ENCODE results near the gene GAS2L2. TPM values are rescaled to one million over a fixed set of nuclear protein-coding genes. Genes with fewer than 3 reads are reported as not detected.

Gene GAS2L2
- polyA plus RNA-seq, 1 donor (not counting 4 experiments of a cell fraction or from before 2014, with no cell fraction given): 0.05 TPM

DNA sequence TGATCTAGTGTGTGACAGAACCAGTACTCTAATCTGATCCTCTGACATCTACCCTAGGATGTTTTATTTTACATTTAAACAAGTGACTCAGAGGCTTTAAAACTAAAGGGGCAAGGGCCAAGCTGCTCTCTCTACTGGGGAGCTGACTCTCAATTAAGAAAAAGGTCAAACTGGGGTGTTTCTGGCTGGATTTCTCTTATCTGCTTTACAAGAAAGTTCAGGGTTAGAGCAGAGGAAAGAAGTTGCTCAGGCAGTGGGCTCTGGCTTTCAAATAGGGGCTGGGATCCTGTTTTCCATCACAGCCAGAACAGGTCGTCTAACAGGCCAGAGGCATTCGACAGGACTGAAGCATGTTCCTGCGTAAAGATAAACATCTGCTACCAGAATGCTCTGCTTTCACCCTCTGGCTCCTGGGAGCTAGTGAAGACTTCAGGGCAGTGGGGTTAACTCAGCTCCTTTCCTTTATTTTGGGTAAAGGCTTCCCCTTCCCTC lies 33.9 kb upstream of the GAS2L2 start:
- Histone ChIP-seq H3K4me3 (ENCODE audit: control insufficient read depth in 2 of 3, extremely low read depth in 1 of 3, insufficient read depth in 2 of 3, low read depth in 1 of 3, low read length in 3 of 3) (no peak overlapping the region), H3K9ac (ENCODE audit: control insufficient read depth, extremely low read depth, insufficient read depth, low read length) (peak overlapping the region; percentile 81), H3K9me3 (ENCODE audit: control insufficient read depth, low read depth, low read length) (no peaks in the 10 kb centered on the region), H2AFZ (ENCODE audit: control insufficient read depth, low read length) (peak overlapping the region; percentile 28), H3K79me2 (ENCODE audit: control insufficient read depth, insufficient read depth, low read length) (no peaks in the 10 kb centered on the region), H3K4me1 (ENCODE audit: control insufficient read depth, extremely low read depth, insufficient read depth, low read length) (peaks cover 77% of the 10 kb centered on the region), H3K27me3 (ENCODE audit: control insufficient read depth, extremely low read depth, insufficient read depth, low read length) (no peaks in the 10 kb centered on the region), H3K9me1 (ENCODE audit: control insufficient read depth, extremely low read depth, insufficient read depth, low read length) (no peaks in the 10 kb centered on the region), H3K36me3 (ENCODE audit: control insufficient read depth in 2 of 2, extremely low read depth in 1 of 2, insufficient read depth in 2 of 2, low read length in 2 of 2) (peaks cover 0 to 2% of the 10 kb centered on the region in 2 experiments), H4K20me1 (ENCODE audit: control insufficient read depth, extremely low read depth, insufficient read depth, low read length) (no peaks in the 10 kb centered on the region), H3K27ac (ENCODE audit: control insufficient read depth, insufficient read depth, low read length) (peak overlapping the region; percentile 97), H3K4me2 (ENCODE audit: control insufficient read depth, extremely low read depth, insufficient read depth, low read depth, low read length) (peak overlapping the region; percentile 50)
- FAIRE-seq: no peak
- TF ChIP-seq CTCF (optimal IDR thresholded peaks at IDR 0.05 in 1 of 3, IDR thresholded peaks at IDR 0.05 in 1 of 3, conservative IDR thresholded peaks at IDR 0.05 in 1 of 3; ENCODE audit: extremely low read depth in 1 of 3, insufficient read depth in 2 of 3, low read length in 3 of 3) (no peak), EZH2 (IDR thresholded peaks at IDR 0.05; ENCODE audit: low read length) (no peak)
- dilution Hi-C loops (cut with MboI; ENCODE audit: extremely low pct_ligation_motif_present, low sequenced_read_pairs): no loop called here
- no peak for DNase-seq (ENCODE audit: low read depth, low spot score)

- H3K9me1 ChIP-seq (ENCODE audit: control insufficient read depth, extremely low read depth, insufficient read depth, low read length): no peaks in the 10 kb centered on the region
- H3K79me2 ChIP-seq (ENCODE audit: control insufficient read depth, insufficient read depth, low read length): no peaks in the 10 kb centered on the region
- peak overlapping the region; percentile 65 for H3K4me2 ChIP-seq (ENCODE audit: control insufficient read depth, extremely low read depth, insufficient read depth, low read depth, low read length)
- dilution Hi-C loops (cut with MboI; ENCODE audit: extremely low pct_ligation_motif_present, low sequenced_read_pairs): no loop called here
- H4K20me1 ChIP-seq (ENCODE audit: control insufficient read depth, extremely low read depth, insufficient read depth, low read length): no peaks in the 10 kb centered on the region
- peak; percentile 97 for DNase-seq (ENCODE audit: low read depth, low spot score)
- no peaks in the 10 kb centered on the region for H3K27me3 ChIP-seq (ENCODE audit: control insufficient read depth, extremely low read depth, insufficient read depth, low read length)
- peak overlapping the region; percentile 97 for H3K27ac ChIP-seq (ENCODE audit: control insufficient read depth, insufficient read depth, low read length)
- peak overlapping the region; percentile 12 for H3K9ac ChIP-seq (ENCODE audit: control insufficient read depth, extremely low read depth, insufficient read depth, low read length)
- peaks cover 64% of the 10 kb centered on the region for H3K4me1 ChIP-seq (ENCODE audit: control insufficient read depth, extremely low read depth, insufficient read depth, low read length)
- no peak overlapping the region for H3K4me3 ChIP-seq (ENCODE audit: control insufficient read depth in 2 of 3, extremely low read depth in 1 of 3, insufficient read depth in 2 of 3, low read depth in 1 of 3, low read length in 3 of 3)
- FAIRE-seq: no peak
- no peak for TF ChIP-seq EZH2 (IDR thresholded peaks at IDR 0.05; ENCODE audit: low read length)
- no peak for TF ChIP-seq CTCF (optimal IDR thresholded peaks at IDR 0.05 in 1 of 3, IDR thresholded peaks at IDR 0.05 in 1 of 3, conservative IDR thresholded peaks at IDR 0.05 in 1 of 3; ENCODE audit: extremely low read depth in 1 of 3, insufficient read depth in 2 of 3, low read length in 3 of 3)
- peaks cover 0 to 2% of the 10 kb centered on the region in 2 experiments for H3K36me3 ChIP-seq (ENCODE audit: control insufficient read depth in 2 of 2, extremely low read depth in 1 of 2, insufficient read depth in 2 of 2, low read length in 2 of 2)
- no peak overlapping the region for H2AFZ ChIP-seq (ENCODE audit: control insufficient read depth, low read length)
- no peaks in the 10 kb centered on the region for H3K9me3 ChIP-seq (ENCODE audit: control insufficient read depth, low read depth, low read length)
These were observed 31.9 kb upstream of the GAS2L2 start for GRCh38 chr17:35784895-35785294.

Measured in keratinocyte (primary cell).